ENCODE data around the gene CKMT1A. TPM values are rescaled to one million over a fixed set of nuclear protein-coding genes. Genes with fewer than 3 reads are reported as not detected.
"Not testable (repeated sequence)": the region's sequence is repeated elsewhere in the genome, so short reads cannot be mapped to it uniquely, and the experiment has no call there.

The CKMT1A gene
- 100 to 1,000 TPM in 3 of 4 donors, 10 to 100 TPM in 1; 96.0 to 147 (median 109) TPM for total RNA-seq

DNA sequence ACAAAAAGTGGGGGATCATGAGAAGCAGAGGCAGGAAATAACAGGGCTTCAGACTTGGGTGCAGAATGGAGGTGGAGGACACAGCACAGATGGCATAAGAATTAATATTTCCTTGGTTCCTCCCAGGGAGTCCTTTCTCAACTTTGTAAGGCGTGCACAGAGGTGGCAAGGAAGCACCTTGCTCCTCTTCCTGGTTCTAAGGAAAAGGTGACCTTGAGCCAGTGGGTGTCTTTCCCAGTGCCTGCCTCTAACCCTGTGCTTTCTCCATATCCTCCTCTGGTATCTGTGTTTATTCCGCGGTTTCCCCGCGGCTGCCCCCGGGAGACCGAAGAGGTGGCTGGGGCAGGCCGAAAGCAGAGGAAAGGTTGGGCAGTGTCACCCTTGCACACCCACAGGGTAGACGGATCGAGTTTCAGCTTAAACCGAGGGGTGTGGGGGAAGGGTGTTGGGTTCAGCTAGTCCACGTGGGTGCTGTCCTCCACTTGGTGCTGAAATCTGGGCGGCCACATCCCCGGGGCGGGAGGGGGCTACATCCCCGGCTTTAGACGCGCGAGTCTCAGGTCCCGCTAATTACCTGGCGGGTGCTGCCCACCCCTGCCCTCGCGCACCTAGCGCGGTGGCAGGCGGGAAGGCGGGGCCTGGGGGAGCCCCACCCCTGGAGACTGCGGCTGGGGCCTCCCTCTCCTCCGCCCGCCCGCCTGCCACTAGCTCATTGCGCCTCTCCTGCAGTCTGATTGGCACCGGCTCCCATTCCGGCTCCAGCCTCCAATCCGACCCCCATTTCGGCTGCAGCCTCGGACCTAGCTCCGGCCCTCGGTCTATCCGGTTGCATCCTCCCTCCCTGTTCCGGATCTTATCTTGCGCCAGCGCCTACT, at the start of gene CKMT1A:
Gene CKMT1A, plus strand, starts transcription at position 712 of the 875 bp plus-strand sequence. CDS start 192 bp downstream, outside the sequence.
- H3K4me1 ChIP-seq, H3K36me3 ChIP-seq, H3K9me3 ChIP-seq, DNase-seq, H3K27ac ChIP-seq, H3K27me3 ChIP-seq, H3K4me3 ChIP-seq: not testable (repeated sequence)

DNA sequence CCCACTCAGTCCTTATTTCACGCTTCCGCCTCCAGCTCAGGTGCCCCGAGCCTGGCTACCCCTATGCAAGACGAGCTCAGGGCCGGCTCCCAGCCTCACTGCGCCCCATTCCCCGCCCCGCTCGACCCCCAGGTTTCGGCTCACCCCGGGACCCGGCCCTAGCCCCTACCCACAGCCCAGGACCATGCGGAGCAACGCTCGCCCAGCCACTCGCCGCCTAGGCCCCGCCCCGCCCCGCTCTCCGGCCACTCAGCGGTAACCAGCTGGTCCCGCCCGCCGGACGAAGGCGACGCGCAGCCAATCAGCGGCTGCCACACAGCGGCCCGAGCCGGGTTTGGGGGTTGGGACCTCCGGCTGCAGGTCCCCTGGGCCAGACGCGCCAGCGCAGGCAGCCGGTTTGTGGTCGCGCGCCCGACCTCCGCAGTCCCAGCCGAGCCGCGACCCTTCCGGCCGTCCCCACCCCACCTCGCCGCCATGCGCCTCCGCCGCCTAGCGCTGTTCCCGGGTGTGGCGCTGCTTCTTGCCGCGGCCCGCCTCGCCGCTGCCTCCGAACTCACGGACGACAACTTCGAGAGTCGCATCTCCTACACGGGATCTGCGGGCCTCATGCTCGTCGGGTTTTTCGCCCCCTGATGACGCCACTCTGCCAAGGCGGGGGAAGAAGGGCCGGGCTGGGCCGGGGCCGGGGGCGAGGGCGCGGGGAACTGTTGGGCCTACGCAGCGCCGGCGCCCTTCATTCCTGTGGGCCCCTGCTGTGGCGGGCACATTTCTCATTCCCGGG, 44.8 kb upstream of the CKMT1A start, which contains the start of gene CATSPER2:
Gene CATSPER2, minus strand, starts transcription at position 196 of the 781 bp plus-strand sequence. CDS start 783 bp downstream, outside the sequence.
- H3K4me1 ChIP-seq: no peaks in the 10 kb centered on the region
- no peak for DNase-seq
- H3K27me3 ChIP-seq: no peaks in the 10 kb centered on the region
- TF ChIP-seq POLR2A (IDR thresholded peaks at IDR 0.05): no peak
- TF ChIP-seq, protein P1, sequence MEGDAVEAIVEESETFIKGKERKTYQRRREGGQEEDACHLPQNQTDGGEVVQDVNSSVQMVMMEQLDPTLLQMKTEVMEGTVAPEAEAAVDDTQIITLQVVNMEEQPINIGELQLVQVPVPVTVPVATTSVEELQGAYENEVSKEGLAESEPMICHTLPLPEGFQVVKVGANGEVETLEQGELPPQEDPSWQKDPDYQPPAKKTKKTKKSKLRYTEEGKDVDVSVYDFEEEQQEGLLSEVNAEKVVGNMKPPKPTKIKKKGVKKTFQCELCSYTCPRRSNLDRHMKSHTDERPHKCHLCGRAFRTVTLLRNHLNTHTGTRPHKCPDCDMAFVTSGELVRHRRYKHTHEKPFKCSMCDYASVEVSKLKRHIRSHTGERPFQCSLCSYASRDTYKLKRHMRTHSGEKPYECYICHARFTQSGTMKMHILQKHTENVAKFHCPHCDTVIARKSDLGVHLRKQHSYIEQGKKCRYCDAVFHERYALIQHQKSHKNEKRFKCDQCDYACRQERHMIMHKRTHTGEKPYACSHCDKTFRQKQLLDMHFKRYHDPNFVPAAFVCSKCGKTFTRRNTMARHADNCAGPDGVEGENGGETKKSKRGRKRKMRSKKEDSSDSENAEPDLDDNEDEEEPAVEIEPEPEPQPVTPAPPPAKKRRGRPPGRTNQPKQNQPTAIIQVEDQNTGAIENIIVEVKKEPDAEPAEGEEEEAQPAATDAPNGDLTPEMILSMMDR (IDR thresholded peaks at IDR 0.05): no peak
- H3K36me3 ChIP-seq: peaks cover 0 to 17% (median 0%) of the 10 kb centered on the region in 3 donors
- no peak within 1 kb of the TSS for H3K27ac ChIP-seq
- no peak within 1 kb of the TSS for H3K4me3 ChIP-seq
- H3K9me3 ChIP-seq: no peaks in the 10 kb centered on the region

DNA sequence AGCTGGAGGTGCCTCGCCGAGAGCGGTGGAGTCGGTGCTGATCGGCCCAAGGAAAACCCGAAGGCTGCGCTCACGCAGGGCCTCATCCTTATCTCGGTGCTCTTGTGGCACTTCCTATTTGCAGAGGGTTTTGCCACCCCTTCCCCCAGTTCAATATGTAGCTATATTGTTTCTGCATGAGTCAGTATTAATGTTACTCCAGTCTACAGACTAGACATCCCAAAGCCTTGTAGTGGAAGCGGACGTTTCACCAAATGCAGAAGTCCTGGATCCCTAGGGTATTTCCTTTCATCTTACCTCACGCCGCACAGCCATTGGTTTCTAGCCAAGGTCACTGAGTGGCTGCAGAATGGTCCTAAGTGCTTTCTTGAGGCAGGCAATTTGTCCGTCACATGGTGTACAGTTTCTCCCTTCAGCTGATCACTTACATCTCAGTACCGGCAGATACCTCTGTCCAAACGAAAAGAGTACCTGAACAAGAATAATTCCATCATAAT, 44.2 kb upstream of the CKMT1A start:
- H3K9me3 ChIP-seq, H3K27me3 ChIP-seq, DNase-seq: not testable (repeated sequence)

DNA sequence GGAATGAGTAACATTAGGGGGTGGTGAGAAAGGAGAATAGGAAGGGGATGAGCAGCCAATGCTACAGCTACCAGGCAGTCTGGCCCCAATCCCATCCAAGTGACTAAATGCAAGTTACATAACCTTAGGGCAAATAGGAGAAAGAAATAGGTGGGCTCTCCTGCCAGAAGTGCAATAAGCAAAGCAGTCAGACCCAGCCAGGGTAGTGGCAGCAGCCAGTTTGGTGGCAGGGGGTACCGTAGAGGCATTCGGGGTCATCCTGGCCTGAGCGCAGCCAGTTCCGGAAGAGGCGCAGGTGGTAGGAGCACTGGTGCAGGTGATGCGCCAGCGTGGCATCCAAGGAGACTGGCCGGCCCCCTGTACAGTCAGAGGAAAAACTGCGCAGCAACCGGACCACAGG, 33.9 kb upstream of the CKMT1A start:
- not testable (repeated sequence) for H3K27ac ChIP-seq, H3K4me3 ChIP-seq, H3K36me3 ChIP-seq, H3K4me1 ChIP-seq, H3K9me3 ChIP-seq, DNase-seq, H3K27me3 ChIP-seq

More for the DNA sequence above, 44.2 kb upstream of the CKMT1A start:
- H3K4me3 ChIP-seq, H3K27ac ChIP-seq, H3K4me1 ChIP-seq: not testable (repeated sequence)
- H3K36me3 ChIP-seq: peaks cover 0 to 17% (median 0%) of the 10 kb centered on the region in 3 donors

DNA sequence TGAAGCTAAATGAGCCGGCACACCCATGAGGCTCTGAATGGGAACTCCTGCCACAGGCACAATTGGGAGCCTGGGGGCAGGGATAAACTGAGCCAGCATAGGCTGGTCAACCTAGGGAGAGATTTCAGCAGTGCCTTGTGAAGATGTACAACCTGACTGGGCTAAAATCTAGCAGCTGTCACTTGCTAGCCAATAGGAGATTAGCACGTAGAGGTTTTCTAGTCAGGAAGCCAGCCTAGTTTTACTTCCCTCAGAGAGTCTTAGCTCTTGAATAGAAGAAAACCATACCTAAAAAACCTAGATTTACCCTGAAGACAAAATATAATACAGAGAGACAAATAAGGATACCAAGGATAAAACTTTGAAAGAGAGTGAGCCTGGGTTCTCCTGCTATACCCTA, 31.4 kb upstream of the CKMT1A start:
- not testable (repeated sequence) for H3K4me1 ChIP-seq, H3K27me3 ChIP-seq, H3K9me3 ChIP-seq, H3K4me3 ChIP-seq, DNase-seq, H3K27ac ChIP-seq, H3K36me3 ChIP-seq

DNA sequence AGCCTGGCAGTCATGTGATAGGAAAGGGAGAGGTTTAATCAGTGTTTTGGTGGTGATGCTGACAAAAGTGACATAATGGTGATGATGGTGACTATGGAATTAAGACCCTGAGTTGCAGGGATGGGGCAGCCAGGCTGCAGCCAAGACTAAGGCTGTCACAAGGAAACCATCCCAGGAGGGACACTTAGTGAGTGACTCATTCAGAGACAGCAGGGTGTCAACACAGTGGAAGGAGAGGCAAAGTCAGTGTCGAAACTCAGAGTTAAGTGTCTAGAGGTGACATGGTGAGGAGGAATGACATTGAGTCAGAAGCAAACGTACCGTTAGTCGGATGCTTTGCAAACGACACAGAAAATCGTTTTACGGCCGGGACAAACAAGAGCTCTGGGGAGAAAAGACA, 30.3 kb upstream of the CKMT1A start:
- not testable (repeated sequence) for H3K27ac ChIP-seq, H3K36me3 ChIP-seq, H3K9me3 ChIP-seq, H3K4me1 ChIP-seq, H3K4me3 ChIP-seq, DNase-seq, H3K27me3 ChIP-seq

DNA sequence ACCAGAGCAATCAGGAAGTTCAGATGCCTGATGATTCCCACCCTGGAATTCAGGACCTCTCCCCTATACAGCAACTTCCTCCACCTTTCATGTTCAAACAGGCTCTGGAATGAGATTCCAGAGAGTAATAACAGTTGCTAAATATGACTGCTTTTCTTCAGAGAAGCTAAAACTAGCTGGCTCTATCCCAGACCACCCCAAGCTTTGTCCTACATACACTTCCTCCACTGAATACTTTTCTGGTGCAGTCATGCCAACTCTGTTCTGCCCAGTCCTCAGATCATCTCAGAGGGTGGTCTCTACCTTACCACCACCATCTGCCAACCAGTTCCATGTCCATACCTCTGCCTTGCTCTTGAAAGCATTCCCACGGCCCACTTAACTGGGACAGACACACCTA, 27.5 kb upstream of the CKMT1A start:
- not testable (repeated sequence) for H3K9me3 ChIP-seq, DNase-seq, H3K27ac ChIP-seq, H3K36me3 ChIP-seq, H3K4me3 ChIP-seq, H3K4me1 ChIP-seq, H3K27me3 ChIP-seq

DNA sequence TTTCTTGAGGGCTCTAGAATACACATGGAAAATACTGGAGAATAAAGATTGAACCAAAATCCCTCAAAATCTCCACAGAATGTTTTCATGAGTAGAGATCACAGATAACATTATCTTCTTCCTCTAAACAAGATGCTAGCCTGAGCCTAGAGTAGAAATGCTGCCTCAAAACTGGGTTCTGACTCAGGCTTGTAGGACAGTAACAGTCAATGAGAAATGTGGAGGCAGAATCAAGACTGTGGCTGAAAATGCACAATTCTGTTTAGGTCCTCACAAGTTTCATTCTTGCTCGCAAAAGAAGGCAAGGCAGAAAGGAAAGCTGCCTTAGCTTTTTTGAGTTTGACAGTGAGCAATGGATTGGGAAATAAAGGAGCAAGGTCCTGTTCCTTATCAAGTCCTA, 19.5 kb upstream of the CKMT1A start:
- H3K9me3 ChIP-seq, H3K4me1 ChIP-seq, H3K36me3 ChIP-seq, H3K4me3 ChIP-seq, DNase-seq, H3K27me3 ChIP-seq, H3K27ac ChIP-seq: not testable (repeated sequence)

DNA sequence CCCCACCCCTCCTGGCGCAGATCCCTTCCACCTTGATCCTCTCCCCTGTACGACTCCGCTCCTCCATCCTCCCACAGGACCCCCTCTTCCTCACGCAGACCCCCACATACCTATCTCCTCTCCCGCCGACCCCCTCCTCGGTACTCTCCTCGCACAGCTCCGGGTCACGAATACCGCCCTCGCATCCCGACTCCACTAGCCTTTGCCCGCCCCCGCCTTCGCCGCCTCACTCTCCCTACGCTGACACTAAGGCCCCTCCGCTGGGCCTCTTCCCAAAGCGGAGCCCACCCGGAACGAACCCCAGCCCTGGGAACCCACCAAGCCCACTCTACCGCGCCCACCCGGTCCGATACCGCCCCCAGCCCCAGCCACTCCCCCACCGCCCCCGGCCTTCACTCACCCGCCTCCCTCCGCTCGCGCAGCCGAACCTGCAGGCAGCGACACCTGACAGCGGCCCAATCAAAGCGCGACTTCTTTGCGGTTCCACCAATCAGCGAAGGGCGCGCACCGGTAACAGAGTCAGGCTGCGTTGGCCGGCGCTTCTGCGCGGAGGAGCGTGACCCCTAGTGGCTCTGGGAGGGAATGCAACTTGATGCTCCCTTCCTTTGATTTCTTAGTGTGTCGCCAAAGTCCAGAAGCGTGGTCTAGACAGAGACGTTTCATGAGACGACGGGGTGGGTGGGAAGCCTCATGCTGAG, 3.9 kb upstream of the CKMT1A start:
- H3K27me3 ChIP-seq, H3K4me1 ChIP-seq, H3K9me3 ChIP-seq, H3K27ac ChIP-seq, H3K4me3 ChIP-seq, H3K36me3 ChIP-seq, DNase-seq: not testable (repeated sequence)

DNA sequence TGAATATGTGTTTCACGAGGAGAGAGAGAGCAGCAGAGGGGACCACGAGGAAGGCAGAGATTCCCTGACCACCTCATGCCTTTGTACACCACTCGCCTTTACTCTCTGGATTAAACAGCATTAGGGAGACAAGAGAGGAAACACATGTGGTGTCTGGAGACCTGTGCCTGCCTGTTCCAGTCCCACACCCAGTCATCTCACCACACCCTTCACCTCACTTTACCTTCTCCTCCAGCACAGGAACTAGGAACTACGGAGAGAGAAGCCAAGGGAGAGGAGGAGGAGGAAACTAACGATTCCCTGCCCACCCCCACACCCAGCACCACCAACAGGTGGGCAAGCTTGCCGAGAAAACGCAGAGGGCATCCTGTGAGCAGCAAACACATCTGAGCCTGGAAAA, 980 bp upstream of the CKMT1A start:
- H3K36me3 ChIP-seq, DNase-seq, H3K27ac ChIP-seq, H3K9me3 ChIP-seq, H3K27me3 ChIP-seq, H3K4me3 ChIP-seq, H3K4me1 ChIP-seq: not testable (repeated sequence)

All from Peyer's patch (tissue), 4 donors.